ENCODE measurements around the gene JARID2.

DNA sequence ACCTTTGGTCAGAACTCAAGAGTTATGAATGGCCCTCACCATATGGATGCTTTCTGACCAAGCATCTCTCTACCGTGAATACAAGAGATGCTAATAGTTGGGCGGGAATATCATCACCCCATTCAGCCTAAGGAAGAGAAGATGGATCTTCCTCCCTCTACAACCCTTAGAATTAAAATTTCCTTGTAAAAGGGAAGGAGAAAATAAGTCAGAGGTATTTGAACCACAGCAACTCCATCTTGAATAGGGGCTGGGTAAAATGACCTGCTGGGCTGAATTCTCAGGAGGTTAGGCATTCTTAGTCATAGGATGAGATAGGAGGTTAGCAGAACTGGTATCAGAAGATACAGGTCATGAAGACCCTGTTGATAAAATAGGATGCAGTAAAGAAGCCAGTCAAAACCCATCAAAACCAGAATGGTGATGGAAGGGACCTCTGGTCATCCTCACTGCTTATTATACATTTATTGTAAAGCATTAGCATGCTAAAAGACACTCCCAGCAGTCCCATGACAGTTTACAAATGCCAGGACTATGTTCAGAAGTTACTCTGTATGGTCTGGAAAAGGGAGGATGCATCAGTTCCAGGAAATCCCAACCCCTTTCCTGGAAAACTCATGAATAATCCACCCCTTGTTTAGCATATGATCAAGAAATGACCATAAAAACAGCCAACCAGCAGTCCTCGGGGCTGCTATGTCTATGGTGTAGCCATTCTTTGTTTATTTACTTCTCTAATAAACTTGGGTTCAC, 315.8 kb downstream of the JARID2 start:
- TF ChIP-seq POLR2A (IDR thresholded peaks at IDR 0.05) = no peak
- TF ChIP-seq, protein P1, sequence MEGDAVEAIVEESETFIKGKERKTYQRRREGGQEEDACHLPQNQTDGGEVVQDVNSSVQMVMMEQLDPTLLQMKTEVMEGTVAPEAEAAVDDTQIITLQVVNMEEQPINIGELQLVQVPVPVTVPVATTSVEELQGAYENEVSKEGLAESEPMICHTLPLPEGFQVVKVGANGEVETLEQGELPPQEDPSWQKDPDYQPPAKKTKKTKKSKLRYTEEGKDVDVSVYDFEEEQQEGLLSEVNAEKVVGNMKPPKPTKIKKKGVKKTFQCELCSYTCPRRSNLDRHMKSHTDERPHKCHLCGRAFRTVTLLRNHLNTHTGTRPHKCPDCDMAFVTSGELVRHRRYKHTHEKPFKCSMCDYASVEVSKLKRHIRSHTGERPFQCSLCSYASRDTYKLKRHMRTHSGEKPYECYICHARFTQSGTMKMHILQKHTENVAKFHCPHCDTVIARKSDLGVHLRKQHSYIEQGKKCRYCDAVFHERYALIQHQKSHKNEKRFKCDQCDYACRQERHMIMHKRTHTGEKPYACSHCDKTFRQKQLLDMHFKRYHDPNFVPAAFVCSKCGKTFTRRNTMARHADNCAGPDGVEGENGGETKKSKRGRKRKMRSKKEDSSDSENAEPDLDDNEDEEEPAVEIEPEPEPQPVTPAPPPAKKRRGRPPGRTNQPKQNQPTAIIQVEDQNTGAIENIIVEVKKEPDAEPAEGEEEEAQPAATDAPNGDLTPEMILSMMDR (IDR thresholded peaks at IDR 0.05) = no peak
